RCC 7860 (cell line): ENCODE results near the gene NIM1K.
"Not testable (repeated sequence)": the region's sequence is repeated elsewhere in the genome, so short reads cannot be mapped to it uniquely, and the experiment has no call there.

ENCODE experiments used
- DNase-seq: peaks from one replicate; pipeline ENCODE4 v3.0.0-alpha.2; 2015; ENCODE audit warnings: low spot score
- FAIRE-seq: peaks from 2 replicates; lab custom pipeline; 2012; peaks lifted over from hg19 to GRCh38; lab: Jason Lieb, UNC

NIM1K gene

DNA sequence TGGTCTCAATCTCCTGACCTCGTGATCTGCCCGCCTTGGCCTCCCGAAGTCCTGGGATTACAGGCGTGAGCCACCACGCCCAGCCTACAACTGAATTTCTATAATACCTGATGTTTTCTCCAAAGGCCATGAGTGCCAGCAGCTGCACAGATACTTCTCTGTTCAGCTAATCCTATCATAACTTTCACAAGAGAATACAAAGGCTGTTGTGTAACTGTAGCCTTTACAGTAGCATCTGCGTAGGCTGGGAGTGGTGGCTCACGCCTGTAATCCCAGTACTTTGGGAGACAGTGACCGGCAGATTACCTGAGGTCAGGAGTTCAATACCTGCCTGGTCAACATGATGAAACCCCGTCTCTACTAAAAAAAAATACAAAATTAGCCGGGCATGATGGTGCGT lies 8.9 kb upstream of the NIM1K start:
- not testable (repeated sequence) for DNase-seq, FAIRE-seq

DNA sequence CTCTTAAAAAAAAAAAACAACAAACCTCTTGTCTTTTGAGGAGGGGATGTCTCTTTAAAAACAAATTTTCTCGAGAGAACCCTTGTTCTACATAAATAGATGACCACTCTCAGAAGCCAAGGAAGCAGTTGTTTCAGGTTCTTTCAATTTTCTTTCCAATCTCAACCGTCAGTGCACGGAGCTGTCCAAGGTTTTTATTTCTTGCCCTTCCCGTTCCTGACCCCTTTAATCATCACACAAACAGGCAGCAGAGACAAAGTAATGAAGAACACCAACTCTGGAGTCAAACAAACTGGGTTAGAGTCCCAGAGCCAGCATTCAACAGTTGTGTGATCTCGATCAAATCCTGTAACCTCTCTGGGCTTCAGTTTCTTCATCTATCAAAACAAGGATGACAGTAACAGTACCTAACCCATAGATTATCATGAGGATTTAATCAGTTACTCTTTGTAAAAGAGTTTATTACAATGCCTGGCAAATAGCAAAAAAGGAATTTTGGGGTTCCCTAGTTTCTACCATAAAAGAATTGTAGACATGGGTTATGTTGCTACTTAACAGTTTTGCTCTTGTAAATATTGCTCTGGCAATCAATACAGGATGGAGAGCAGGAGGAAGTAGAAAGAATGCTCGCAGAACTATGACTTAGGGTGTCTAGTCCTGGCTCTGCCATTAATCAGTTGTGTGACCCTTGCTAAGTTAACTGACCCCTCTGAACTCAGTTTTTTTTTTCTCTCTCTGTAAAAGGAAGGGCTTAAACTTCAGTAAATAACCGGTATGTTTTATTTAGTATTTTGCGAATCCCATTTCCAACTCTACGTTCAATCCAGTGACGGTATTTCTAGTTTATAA lies 1.0 kb upstream of the NIM1K start:
- FAIRE-seq = no peak
- no peak for DNase-seq

DNA sequence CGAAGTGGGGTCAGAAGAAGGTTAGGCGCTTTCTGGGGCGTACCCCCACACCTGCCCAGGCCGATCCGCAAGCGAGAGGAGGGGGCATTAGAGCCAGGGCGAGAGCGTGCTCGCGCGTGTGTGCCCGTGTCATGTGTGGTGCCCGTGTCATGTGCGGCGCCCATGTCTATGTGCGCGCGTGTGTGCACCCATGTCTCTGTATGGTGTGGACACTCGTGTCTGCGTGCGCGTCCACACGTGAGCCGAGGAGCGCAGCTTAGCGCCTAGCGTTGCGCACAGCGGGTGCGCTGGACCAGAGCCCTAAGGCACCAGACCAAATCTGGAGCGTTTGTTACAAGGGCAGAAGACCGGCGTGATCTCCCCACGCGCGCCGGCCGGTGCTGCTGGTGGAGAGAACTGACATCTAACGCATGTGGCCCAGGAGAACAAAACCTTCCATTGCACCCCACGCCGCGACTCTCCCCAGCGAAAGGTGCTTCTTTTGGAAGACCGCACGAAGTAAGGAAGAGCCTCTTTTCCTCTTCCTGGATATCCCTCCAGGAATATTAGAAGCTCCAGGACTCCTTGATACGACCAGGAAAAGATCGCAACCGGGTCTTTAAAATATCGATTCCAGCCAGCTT lies 644 bp downstream of the NIM1K start:
- FAIRE-seq (no peak), DNase-seq (no peak)

DNA sequence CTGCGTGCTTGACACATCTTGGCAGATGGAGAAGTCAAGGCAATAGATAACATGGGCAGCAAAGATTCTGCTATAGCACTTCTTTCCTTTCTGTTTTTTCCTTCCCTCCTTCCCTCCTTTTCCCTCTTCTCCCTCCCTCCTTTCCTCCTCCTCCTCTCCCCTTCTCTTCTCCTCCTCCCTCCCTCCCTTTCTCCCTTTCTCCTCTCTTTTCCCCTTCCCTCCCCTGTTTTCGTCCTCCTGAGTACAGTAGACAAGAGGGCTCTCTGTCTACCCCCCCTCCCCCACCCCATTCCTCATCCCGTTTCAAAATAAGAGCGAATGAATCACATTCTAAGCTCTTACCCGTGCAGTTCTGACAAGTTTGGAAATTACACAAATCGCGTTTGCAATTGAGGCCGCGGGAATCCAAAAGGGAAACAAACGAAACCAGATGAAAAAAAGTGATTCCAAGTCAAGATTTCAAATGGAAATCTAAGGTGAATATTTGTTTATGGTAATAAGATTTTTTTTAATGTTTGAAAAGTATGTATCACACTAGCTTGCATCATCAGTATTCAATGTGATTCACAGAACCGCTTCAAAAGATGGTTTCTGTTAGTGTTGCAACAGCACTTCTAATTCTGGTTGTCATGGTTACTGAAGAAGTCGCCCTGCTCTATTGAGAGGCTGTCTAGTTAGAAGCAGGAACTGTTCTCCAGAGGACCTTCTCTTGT lies 1.3 kb downstream of the NIM1K start:
- DNase-seq (peak; percentile 82), FAIRE-seq (no peak)

DNA sequence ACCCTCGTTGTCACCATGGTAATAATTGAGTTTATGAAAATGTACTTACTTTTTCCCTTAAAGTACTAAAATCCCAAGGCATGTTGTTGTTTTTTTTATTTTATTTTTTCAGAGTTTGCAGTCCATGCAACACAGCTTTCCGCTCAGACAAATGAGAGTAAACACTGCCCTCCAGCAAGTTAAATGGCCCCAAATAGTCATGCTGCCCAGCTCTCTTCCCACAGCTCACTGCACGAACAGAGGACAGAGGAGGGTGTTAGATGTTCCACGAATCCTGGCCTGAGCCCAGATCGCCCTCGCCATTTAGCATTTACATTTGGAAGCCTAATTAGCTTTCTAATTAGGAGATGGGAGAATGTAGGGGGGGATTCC lies 1.9 kb downstream of the NIM1K start:
- FAIRE-seq (no peak), DNase-seq (no peak)

DNA sequence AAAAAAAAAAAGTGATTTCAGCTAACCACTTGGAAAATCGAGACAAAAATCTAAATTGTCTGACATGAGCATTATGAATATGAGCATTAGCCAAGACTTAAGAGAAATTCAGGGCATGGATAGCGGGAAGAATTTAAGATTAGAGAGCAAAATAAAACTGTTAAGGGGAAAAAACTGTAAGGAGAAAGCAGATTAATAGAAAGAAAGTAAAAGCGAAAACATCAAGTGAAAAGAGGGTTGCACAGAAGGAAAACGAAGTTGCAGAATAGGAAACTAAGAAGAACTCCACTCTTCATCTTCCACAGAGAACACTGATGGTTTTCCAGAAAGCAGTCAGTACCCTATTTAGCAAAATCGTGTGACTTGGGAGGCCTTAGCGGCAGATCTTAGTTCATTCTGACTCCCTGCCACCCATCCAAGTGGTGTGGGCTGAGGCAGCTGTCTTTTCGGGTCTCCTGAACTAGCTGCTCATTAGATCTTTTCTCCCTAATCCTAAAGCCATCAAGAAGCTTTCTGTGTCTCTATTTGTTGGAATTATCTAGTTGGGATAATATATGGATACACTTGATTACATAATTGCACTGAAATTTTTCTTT lies 3.7 kb downstream of the NIM1K start:
- no peak for FAIRE-seq

DNA sequence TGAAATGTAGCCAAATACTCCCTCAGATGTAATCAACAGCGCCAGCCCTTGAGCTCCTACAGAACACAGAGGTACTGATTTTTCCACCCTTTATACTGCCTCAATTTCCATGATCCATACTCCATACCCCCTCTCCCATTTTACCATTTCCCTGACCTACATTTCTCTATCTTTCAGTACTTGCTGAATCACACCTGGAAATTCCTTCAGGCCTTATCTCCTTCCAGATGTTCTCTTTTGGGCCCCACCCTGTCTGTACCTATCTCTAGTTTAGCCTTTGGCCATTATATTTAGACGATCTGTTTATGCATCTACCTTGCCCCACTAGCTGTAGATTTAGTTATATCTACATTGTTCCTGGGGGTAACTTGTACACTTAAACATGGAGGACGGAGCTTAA lies 5.5 kb downstream of the NIM1K start:
- DNase-seq (no peak), FAIRE-seq (no peak)

More for the DNA sequence above, 3.7 kb downstream of the NIM1K start:
- DNase-seq = no peak

DNA sequence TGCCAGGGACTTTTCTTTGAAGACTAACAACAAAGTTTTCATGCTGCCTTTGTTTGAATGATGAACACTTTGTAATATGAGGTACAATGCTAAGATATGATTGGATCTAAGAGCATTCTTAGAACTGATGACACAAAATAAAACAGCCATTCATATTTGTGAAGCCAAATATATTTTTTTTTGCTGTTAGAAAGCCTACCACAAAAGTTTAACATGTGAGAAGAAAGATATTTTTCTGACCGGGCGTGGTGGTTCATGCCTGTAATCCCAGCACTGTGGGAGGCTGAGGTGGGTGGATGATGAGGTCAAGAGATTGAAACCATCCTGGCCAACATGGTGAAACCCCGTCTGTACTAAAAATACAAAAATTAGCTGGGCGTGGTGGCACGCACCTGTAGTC lies 9.4 kb downstream of the NIM1K start:
- DNase-seq, FAIRE-seq: not testable (repeated sequence)

DNA sequence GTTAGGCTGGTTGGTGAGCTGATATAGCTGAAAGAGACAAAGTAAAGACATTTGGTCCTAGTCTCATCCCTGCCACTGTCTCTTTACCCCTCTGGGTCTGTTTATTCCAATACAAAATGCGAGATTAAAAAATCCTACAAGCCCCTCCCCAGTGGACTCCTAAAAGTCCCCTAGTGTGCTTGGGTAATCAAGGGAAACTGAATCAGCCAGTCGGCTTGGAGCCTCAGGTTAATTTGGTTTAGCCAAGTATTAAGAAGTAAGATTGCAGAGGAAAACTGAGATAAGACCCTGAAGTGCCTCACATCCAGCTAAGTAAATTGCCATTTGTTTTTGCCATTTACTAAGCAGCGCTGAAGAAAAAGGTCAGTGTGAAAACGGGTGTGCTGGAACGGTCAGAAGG lies 10.4 kb downstream of the NIM1K start:
- DNase-seq (no peak), FAIRE-seq (no peak)

DNA sequence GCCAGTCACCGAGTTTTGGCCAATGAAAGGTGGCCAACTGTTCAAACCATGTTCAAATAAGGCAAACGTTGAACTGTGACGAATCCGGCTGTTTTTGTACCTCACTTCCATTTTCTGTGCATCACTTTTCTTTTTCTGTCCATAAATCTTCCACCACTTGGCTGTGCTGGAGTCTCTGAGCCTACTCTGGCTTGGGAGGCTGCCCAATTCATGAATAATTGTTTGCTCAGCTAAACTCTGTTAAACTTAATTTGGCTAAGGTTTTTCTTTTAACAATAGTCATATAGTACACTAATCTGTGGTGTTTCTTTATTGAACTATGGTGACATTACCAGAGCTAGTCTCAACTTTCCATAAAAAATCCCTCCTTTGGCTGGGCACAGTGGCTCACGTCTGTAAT lies 11.3 kb downstream of the NIM1K start:
- FAIRE-seq = peak; percentile 4

DNA sequence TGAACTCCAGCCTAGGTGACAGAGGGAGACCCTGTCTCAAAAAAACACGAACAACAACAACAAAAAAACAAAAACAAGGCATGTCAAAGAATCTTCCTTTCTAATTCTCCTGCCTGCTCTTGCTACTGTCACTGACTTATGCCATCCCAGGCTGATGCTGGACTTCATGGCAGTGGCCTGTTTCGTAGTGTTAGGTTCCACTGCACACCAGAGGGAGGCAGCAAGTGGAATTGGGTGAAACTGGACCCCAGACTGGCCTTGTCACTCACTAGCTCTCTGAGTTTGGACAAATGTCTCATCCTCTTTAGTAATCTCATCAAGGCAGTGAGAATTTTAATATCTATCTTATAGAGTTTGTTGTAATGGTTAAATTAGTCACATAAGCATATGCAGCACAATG lies 12.9 kb downstream of the NIM1K start:
- no peak for DNase-seq
- FAIRE-seq = no peak

More for the DNA sequence above, 11.3 kb downstream of the NIM1K start:
- peak; percentile 30 for DNase-seq

DNA sequence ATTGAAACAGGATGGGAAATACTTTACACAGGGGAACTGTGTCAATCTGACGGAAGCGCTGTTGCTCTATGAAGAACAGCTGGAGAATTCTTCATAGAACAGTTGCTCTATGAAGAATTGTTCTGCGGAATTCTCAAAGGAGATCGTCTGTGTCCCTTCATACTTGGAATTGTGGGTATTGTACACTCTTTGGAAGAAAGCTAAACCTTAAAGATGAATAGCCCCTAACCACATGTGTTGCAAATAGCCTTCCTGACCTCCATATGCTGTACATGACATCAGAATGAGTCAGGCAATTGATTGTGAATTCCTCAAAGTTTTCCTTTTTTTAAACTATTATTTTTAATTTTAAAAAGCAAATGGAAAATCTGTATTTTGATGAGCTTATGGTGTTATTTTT lies 15.6 kb downstream of the NIM1K start:
- DNase-seq (no peak), FAIRE-seq (no peak)

DNA sequence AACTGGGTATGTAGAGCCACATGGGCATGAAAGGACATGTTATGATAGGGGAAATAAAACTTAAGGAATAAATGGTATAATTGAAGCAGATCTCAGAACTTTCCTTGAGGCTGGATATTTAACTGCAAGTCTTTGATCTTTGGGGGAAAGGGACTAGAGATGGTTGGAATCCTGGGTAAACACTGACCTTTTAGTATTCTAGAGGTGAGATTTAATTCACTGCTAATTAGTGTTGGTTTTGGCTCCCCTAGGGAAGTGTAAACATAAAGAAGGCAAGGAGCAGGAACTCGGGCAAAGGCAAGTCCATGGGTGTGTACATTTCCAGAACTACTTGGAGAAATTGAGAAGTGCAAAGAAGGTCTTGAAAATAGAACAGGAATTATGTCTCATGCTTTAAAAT lies 16.6 kb downstream of the NIM1K start:
- DNase-seq (no peak), FAIRE-seq (no peak)

DNA sequence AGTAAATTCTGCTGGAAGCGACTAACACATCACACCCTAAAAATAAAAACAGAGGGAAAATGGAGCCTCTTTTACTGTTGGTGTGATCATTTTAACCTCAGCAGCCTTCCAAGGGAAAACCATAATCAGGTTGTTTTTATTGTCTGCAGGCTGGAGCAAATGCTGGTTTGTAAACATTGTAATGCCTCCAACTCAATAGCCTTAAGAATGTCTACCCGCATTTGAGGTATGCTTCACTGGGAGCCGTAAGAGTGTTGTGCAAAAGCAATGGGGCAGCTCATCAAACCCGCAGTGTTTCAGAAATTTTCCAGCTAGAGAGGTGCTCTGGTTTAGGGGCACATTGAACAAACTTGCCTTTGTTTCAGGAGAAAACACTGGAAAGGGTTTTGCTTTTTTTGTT lies 17.0 kb downstream of the NIM1K start:
- DNase-seq (no peak), FAIRE-seq (no peak)

DNA sequence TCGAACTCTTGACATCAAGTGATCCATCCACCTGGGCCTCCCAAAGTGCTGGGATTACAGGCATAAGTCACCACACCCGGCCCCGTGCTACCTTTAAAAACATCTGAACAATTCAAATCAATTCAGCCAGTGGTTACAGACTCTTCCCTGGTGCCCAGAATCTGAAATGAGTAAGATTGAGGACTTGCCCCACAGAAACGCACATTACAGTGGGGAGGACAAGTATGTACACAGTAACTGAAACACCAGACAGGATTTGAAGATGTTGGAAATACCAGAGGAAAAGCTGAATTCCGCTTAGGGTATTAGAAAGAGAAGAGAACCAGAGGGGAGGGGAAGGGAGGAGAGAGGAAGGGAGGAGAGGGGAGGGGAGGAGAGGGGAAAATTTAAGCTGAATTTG lies 17.8 kb downstream of the NIM1K start:
- DNase-seq (no peak), FAIRE-seq (no peak)

DNA sequence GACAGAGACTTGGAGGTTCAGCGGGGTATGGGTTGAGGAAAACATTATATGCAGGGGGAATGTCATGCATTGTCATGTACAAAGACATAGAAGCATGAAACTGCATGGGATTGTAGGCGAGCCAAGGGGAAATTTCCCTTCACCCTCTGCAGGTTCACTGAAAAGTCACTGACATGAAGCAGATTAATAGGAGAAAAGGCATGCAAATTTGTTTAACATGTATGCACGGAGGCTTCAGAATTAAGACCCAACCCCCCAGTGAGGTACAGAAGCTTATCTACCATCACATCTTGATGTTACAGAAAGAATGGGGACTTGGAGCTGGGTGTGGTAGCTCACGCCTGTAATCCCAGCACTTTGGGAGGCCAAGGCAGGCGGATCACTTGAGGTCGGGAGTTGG lies 18.5 kb downstream of the NIM1K start:
- no peak for DNase-seq
- no peak for FAIRE-seq

DNA sequence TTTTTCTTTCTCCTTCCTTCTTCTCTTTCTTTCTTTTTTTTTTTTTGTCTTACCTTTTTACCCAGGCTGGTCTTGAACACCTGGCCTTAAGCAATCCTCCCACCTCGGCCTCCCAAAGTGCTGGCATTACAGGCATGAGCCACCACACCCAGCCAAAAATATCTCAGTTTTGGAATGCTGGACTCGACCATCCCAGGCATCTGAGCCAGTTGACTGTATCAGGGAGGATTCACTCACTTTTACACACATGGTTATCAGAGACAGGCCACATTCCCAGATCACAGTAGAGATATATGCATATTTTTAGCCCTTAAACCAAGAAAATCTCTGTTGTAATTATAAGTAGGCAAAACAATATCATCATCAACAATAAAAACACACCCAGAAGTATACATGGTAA lies 21.9 kb downstream of the NIM1K start:
- FAIRE-seq = no peak
- DNase-seq = no peak

DNA sequence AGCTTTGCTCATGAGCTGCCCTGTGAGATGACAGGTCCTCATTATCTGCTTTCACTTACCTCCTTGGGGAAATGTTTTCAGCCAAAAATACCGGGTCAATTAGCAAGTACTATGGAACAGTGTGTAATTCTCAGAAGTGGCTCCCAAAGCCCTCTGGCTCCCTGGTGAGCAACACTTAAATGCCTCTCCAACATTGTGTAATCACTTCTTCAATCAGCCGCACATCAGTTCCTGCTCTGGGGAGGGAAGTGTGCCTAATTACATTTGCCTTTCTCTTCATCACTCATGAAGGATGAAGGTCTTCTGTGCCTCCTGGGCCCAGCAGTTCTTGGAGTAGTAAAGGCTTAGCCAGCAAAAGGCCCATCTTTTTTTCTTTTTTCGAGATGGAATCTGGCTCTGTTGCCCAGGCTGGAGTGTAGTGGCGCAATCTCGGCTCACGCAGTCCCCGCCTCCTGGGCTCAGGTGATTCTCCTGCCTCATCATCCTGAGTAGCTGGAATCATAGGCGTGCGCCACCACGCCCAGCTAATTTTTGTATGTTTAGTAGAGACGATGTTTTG lies 23.1 kb downstream of the NIM1K start:
- DNase-seq (no peak), FAIRE-seq (no peak)

DNA sequence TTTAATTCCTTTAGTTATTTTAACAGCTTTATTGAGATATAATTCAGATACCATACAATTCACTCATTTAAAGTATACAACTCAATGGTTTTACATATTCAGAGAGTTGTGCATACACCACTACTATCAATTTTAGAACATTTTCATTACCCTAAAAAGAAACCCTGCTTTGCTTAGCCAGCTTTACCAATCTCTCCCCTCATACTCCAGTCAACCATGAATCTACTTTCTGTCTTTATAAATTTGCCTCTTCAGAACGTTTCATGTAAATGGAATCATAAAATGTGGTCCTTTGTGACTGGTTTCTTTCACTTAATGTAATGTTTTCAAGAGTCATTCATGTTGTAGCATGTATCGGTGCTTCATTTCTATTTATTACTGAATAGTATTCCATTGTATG lies 24.9 kb downstream of the NIM1K start:
- DNase-seq (no peak), FAIRE-seq (no peak)

DNA sequence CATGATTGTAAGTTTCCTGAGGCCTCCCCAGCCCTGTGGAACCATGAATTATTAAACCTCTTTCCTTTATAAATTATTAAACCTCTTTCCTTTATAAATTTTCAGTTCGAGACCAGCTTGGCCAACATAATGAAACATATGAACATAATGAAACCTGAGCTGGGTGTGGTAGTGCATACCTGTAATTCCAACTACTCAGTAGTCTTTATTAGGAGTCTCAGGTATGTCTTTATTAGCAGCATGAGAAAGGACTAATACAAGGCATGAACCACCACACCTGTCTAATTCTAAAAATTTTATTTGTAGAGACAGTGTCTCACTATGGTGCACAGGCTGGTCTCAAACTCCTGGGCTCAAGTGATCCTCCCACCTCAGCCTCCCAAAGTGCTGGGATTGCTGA lies 27.1 kb downstream of the NIM1K start:
- no peak for FAIRE-seq
- DNase-seq = no peak

DNA sequence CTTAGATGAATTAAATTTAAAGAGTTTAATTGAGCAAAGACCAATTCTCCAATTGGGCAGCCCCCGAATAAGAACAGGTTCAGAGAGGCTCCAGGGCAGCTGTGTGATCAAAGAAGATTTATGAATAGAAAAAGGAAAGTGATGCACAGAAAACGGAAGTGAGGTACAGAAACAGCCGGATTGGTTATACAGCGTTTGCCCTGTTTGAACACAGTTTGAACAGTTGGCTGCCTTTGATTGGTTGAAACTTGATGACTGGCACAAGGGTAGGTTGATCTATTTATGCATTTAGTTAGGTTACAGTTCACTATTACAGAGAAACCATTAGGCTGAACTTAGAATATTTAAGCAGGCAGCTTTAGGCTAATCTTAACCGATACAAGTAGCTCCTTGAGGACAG lies 29.5 kb downstream of the NIM1K start:
- FAIRE-seq (no peak), DNase-seq (no peak)
